Fibroblast of villous mesenchyme (primary cell): ENCODE results near the gene TNFRSF12A. TPM values are rescaled to one million over a fixed set of nuclear protein-coding genes. Genes with fewer than 3 reads are reported as not detected.
A peak's percentile ranks its signal among the peaks of the same experiment; 100 is the strongest.

Experiments used
- DNase-seq: peaks from one replicate; pipeline ENCODE4 v3.0.0-alpha.2; 2010; ENCODE audit warnings: low read depth
- H3K4me3 ChIP-seq: 2 replicates; pipeline ENCODE4 v1.5.1; 2011; ENCODE audit warnings: low read depth, mild to moderate bottlenecking, low read length
- total RNA-seq: library from RNA; depleted of rRNA; stranded (reverse); fragments of >200 nt; gene quantifications from 2 replicates; pipeline ENCODE4 v1.2.3, GENCODE V29; 2012
- TF ChIP-seq, protein P1 (sequence below): IDR thresholded peaks from 2 replicates; pipeline ENCODE4 v1.5.1; 2012; ENCODE audit warnings: low read depth, mild to moderate bottlenecking, low read length; ENCODE audit not compliant: insufficient read depth

TNFRSF12A gene
- total RNA-seq, 1 donor: 196 TPM

DNA sequence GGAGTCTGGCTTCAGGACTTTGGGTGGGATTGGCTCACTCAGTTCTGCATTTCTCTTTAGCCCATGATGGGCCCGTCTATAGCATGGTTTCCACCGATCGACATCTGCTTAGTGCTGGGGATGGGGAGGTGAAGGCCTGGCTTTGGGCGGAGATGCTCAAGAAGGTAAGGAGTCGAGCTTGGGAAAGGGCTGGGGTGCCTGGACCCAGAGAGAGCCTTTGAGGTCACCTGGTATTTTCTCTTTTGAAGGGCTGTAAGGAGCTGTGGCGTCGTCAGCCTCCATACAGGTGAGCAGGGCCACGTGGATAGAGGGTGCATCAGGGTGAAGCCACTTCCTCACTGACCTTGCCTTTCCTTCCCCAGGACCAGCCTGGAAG, 5.8 kb downstream of the TNFRSF12A start:
- H3K4me3 ChIP-seq: no peak overlapping the region
- TF ChIP-seq, protein P1, sequence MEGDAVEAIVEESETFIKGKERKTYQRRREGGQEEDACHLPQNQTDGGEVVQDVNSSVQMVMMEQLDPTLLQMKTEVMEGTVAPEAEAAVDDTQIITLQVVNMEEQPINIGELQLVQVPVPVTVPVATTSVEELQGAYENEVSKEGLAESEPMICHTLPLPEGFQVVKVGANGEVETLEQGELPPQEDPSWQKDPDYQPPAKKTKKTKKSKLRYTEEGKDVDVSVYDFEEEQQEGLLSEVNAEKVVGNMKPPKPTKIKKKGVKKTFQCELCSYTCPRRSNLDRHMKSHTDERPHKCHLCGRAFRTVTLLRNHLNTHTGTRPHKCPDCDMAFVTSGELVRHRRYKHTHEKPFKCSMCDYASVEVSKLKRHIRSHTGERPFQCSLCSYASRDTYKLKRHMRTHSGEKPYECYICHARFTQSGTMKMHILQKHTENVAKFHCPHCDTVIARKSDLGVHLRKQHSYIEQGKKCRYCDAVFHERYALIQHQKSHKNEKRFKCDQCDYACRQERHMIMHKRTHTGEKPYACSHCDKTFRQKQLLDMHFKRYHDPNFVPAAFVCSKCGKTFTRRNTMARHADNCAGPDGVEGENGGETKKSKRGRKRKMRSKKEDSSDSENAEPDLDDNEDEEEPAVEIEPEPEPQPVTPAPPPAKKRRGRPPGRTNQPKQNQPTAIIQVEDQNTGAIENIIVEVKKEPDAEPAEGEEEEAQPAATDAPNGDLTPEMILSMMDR: no peak
- DNase-seq: no peak

DNA sequence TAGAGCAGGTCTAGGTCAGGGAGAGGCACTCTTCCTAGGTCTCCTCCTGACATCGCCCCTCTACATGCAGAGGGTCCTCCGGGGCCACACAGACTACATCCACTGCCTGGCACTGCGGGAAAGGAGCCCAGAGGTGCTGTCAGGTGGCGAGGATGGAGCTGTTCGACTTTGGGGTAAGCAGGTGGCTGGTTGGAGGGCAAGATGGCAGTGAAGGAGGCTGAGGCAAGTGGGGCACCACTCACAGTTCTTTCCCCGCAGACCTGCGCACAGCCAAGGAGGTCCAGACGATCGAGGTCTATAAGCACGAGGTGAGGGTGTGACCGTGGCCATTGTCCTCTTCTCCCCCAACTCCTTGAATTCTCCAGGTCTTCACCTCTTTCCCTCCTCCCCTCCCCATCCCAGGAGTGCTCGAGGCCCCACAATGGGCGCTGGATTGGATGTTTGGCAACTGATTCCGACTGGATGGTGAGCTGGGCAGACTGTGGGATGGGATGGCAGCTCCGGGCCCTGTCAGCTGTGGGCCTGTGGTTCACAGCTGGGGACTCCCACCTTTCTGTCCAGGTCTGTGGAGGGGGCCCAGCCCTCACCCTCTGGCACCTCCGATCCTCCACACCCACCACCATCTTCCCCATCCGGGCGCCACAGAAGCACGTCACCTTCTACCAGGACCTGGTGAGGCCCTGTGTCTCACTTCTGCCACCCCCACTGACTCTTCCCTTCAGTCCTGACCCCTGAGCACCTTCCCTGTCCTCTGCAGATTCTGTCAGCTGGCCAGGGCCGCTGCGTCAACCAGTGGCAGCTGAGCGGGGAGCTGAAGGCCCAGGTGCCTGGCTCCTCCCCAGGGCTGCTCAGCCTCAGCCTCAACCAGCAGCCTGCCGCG, 6.7 kb downstream of the TNFRSF12A start:
- TF ChIP-seq, protein P1: no peak
- H3K4me3 ChIP-seq: no peak overlapping the region
- no peak for DNase-seq

DNA sequence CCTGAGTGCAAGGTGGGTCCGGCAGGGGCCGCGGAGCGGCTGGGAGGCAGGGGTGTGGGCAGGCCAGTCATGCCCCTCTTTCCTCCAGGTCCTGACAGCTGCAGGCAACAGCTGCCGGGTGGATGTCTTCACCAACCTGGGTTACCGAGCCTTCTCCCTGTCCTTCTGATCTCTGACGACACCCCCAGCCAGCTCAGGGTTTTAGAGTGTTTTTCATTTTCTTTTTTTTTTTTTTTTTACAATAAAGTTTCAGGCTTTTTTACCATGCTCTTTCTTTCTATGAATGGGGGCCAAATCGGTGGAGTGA, 7.3 kb downstream of the TNFRSF12A start:
- DNase-seq: no peak
- TF ChIP-seq, protein P1: no peak
- H3K4me3 ChIP-seq: no peak overlapping the region

GRCh38 chr16:3027983-3028715, 8.0 kb downstream of the TNFRSF12A start:
- peak; percentile 64 for DNase-seq
- H3K4me3 ChIP-seq: no peak overlapping the region
- TF ChIP-seq, protein P1: peak; percentile 58

DNA sequence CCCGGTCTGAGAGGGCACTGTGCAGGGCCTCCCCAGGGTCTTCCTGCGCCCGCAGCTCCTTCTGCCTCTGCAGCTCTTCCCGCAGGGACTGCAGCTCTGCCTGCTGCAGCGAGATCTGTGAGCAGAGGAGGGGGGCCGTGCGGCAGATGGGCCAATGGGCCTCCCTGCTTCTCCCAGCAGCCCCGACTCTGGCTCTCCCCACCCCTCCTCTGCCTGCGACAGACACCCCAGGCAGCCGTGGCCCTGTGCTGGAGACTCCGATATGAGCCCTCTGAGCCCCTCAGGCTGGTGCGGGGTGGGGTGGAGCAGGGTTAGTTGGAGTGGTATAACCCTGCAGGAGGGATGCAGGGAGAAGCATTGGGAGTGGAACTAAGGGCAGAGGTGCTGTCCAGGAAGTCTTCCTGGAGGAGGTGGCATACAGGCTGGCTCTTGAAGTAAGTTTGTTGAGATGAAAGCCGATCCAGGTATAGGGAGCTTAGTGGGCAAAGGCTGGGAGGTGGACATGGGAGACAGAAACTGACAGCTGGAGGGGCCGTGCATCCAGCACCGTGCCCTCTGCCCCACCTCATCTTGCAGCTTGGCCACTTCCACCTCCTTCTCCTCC, 8.7 kb downstream of the TNFRSF12A start:
- TF ChIP-seq, protein P1: no peak
- H3K4me3 ChIP-seq: no peak overlapping the region
- DNase-seq: no peak

GRCh38 chr16:3029491-3030221, 9.5 kb downstream of the TNFRSF12A start:
- peak overlapping the region; percentile 12 for H3K4me3 ChIP-seq
- DNase-seq: peak; percentile 32
- TF ChIP-seq, protein P1: no peak
